HG03175 (cell line): ENCODE results near the gene STARD9.
"Not testable (repeated sequence)": the region's sequence is repeated elsewhere in the genome, so short reads cannot be mapped to it uniquely, and the experiment has no call there.

Experiments used
- ATAC-seq: cut with Tn5 transposase; IDR thresholded peaks from one replicate; pipeline ENCODE4 v1.9.1; 2021; ENCODE audit warnings: mild to moderate bottlenecking, moderate library complexity; ENCODE audit not compliant: unreplicated experiment

Gene STARD9

GRCh38 chr15:42750306-42750705 lies 174.9 kb downstream of the STARD9 start:
- ATAC-seq = no peak

DNA sequence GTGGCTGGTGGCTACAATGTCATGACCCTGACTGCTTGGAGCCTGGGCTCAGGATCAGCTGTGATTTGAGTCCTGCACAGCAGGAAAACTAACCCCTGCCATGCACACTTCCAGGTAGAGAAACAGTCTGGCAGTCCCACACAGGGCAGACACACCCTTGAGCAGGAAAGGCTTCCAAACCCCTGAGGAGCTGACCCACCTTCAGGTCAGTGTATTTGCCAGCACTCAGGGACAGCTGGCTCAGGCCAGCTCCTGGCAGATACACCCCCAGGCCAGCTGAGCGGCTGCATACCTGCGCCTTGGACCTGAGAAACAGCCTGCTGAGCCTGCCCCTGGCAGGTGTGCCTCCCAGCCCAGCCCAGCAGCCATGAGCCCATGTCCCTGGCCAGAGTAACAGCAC lies 183.7 kb downstream of the STARD9 start:
- no peak for ATAC-seq

GRCh38 chr15:42760759-42761158 lies 185.4 kb downstream of the STARD9 start:
- ATAC-seq = no peak

DNA sequence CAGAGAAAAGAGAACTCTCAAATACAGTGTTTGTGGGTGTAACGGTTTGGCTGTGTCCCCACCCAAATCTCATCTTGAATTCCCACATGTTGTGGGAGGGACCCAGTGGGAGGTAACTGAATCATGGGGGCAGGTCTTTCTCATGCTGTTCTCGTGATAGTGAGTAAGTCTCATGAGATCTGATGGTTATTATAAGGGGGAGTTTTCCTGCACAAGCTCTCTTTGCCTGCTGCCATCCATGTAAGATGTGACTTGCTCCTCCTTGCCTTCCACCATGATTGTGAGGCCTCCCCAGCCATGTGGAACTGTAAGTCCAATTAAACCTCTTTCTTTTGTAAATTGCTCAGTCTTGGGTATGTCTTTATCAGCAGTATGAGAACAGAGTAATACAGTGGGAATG lies 186.4 kb downstream of the STARD9 start:
- not testable (repeated sequence) for ATAC-seq

DNA sequence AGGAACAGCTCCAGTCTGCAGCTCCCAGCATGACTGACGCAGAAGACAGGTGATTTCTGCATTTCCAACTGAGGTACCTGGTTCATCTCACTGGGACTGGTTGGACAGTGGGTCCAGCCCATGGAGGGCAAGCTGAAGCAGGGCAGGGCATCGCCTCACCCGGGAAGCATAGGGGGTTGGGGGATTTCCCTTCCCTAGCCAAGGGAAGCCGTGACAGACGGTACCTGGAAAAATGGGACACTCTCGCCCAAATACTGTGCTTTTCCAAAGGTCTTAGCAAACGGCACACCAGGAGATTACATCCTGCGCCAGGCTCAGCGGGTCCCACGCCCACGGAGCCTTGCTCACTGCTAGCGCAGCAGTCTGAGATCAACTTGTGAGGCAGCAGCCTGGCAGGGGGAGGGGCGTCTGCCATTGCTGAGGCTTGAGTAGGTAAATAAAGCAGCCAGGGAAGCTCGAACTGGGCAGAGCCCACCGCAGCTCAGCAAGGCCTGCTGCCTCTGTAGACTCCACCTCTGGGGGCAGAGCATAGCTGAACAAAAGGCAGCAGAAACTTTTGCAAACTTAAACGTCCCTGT lies 188.8 kb downstream of the STARD9 start:
- ATAC-seq = not testable (repeated sequence)

- ATAC-seq = not testable (repeated sequence)
Measured at GRCh38 chr15:42766109-42766508, 190.7 kb downstream of the STARD9 start.
